Measurements from ENCODE around the gene DHRS2.

Gene DHRS2

GRCh38 chr14:23660290-23661226, 24.4 kb downstream of the DHRS2 start:
- TF ChIP-seq GLIS3 (CRISPR knock-in tag; IDR thresholded peaks at IDR 0.05): no peak
- no peak for TF ChIP-seq SNAI2 (CRISPR knock-in tag; IDR thresholded peaks at IDR 0.05)
- no peak for TF ChIP-seq ARNTL (CRISPR knock-in tag; IDR thresholded peaks at IDR 0.05; ENCODE audit: borderline replicate concordance, low read depth)
- TF ChIP-seq, protein P1, sequence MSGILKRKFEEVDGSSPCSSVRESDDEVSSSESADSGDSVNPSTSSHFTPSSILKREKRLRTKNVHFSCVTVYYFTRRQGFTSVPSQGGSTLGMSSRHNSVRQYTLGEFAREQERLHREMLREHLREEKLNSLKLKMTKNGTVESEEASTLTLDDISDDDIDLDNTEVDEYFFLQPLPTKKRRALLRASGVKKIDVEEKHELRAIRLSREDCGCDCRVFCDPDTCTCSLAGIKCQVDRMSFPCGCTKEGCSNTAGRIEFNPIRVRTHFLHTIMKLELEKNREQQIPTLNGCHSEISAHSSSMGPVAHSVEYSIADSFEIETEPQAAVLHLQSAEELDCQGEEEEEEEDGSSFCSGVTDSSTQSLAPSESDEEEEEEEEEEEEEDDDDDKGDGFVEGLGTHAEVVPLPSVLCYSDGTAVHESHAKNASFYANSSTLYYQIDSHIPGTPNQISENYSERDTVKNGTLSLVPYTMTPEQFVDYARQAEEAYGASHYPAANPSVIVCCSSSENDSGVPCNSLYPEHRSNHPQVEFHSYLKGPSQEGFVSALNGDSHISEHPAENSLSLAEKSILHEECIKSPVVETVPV (CRISPR knock-in tag; IDR thresholded peaks at IDR 0.05): no peak
- no peak for TF ChIP-seq ZFP3 (CRISPR knock-in tag; IDR thresholded peaks at IDR 0.05)
- TF ChIP-seq BACH2 (CRISPR knock-in tag; IDR thresholded peaks at IDR 0.05; ENCODE audit: borderline replicate concordance): no peak
- TF ChIP-seq PPARA (CRISPR knock-in tag; IDR thresholded peaks at IDR 0.05; ENCODE audit: borderline replicate concordance): no peak
- TF ChIP-seq ISL1 (CRISPR knock-in tag; IDR thresholded peaks at IDR 0.05): no peak
- TF ChIP-seq, protein P2, sequence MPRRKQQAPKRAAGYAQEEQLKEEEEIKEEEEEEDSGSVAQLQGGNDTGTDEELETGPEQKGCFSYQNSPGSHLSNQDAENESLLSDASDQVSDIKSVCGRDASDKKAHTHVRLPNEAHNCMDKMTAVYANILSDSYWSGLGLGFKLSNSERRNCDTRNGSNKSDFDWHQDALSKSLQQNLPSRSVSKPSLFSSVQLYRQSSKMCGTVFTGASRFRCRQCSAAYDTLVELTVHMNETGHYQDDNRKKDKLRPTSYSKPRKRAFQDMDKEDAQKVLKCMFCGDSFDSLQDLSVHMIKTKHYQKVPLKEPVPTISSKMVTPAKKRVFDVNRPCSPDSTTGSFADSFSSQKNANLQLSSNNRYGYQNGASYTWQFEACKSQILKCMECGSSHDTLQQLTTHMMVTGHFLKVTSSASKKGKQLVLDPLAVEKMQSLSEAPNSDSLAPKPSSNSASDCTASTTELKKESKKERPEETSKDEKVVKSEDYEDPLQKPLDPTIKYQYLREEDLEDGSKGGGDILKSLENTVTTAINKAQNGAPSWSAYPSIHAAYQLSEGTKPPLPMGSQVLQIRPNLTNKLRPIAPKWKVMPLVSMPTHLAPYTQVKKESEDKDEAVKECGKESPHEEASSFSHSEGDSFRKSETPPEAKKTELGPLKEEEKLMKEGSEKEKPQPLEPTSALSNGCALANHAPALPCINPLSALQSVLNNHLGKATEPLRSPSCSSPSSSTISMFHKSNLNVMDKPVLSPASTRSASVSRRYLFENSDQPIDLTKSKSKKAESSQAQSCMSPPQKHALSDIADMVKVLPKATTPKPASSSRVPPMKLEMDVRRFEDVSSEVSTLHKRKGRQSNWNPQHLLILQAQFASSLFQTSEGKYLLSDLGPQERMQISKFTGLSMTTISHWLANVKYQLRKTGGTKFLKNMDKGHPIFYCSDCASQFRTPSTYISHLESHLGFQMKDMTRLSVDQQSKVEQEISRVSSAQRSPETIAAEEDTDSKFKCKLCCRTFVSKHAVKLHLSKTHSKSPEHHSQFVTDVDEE (CRISPR knock-in tag; IDR thresholded peaks at IDR 0.05): no peak
- no peak for TF ChIP-seq TCF4 (CRISPR knock-in tag; IDR thresholded peaks at IDR 0.05; ENCODE audit: borderline replicate concordance)
- TF ChIP-seq CSDC2 (CRISPR knock-in tag; IDR thresholded peaks at IDR 0.05): no peak
- TF ChIP-seq, protein P3, sequence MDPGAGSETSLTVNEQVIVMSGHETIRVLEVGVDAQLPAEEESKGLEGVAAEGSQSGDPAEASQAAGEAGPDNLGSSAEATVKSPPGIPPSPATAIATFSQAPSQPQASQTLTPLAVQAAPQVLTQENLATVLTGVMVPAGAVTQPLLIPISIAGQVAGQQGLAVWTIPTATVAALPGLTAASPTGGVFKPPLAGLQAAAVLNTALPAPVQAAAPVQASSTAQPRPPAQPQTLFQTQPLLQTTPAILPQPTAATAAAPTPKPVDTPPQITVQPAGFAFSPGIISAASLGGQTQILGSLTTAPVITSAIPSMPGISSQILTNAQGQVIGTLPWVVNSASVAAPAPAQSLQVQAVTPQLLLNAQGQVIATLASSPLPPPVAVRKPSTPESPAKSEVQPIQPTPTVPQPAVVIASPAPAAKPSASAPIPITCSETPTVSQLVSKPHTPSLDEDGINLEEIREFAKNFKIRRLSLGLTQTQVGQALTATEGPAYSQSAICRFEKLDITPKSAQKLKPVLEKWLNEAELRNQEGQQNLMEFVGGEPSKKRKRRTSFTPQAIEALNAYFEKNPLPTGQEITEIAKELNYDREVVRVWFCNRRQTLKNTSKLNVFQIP (CRISPR knock-in tag; IDR thresholded peaks at IDR 0.05; ENCODE audit: borderline replicate concordance, low read depth): no peak
- no peak for ATAC-seq

GRCh38 chr14:23661542-23661941, 25.4 kb downstream of the DHRS2 start:
- TF ChIP-seq GLIS3 (CRISPR knock-in tag; IDR thresholded peaks at IDR 0.05) (no peak), RARB (CRISPR knock-in tag; IDR thresholded peaks at IDR 0.05) (no peak), TOX (CRISPR knock-in tag; IDR thresholded peaks at IDR 0.05; ENCODE audit: borderline replicate concordance) (no peak), ISL1 (CRISPR knock-in tag; IDR thresholded peaks at IDR 0.05) (no peak), CSDC2 (CRISPR knock-in tag; IDR thresholded peaks at IDR 0.05) (no peak), ZC3H10 (CRISPR knock-in tag; IDR thresholded peaks at IDR 0.05) (no peak)
- TF ChIP-seq, protein P4, sequence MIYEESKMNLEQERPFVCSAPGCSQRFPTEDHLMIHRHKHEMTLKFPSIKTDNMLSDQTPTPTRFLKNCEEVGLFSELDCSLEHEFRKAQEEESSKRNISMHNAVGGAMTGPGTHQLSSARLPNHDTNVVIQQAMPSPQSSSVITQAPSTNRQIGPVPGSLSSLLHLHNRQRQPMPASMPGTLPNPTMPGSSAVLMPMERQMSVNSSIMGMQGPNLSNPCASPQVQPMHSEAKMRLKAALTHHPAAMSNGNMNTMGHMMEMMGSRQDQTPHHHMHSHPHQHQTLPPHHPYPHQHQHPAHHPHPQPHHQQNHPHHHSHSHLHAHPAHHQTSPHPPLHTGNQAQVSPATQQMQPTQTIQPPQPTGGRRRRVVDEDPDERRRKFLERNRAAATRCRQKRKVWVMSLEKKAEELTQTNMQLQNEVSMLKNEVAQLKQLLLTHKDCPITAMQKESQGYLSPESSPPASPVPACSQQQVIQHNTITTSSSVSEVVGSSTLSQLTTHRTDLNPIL (CRISPR knock-in tag; IDR thresholded peaks at IDR 0.05; ENCODE audit: low read depth): no peak
- ATAC-seq: no peak

DNA sequence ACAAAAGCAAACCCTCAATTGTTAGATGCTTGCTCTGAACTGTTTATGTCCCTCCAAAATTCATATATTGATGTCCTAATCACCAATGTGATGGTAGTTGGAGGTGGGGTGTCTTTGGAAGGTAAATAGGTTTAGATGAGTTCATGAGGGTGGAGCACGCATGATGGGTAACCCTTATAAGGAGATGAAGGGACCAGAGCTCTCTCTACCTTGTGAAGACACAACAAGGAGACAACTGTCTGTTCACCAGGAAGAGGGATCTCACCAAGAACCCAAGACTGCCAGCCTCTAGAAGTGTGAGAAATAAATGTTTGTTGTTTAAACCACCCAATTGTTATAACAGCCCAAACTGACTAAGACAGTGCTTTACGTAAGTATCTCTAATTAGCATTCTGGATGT, 27.0 kb downstream of the DHRS2 start:
- TF ChIP-seq, protein P2 (CRISPR knock-in tag; IDR thresholded peaks at IDR 0.05): no peak
- TF ChIP-seq, protein P4 (CRISPR knock-in tag; IDR thresholded peaks at IDR 0.05; ENCODE audit: low read depth): no peak
- TF ChIP-seq OSR1 (CRISPR knock-in tag; IDR thresholded peaks at IDR 0.05): no peak
- TF ChIP-seq TOX (CRISPR knock-in tag; IDR thresholded peaks at IDR 0.05; ENCODE audit: borderline replicate concordance): no peak
- TF ChIP-seq ZNF565 (CRISPR knock-in tag; conservative IDR thresholded peaks at IDR 0.05; ENCODE audit: low read depth): no peak
- TF ChIP-seq, protein P5, sequence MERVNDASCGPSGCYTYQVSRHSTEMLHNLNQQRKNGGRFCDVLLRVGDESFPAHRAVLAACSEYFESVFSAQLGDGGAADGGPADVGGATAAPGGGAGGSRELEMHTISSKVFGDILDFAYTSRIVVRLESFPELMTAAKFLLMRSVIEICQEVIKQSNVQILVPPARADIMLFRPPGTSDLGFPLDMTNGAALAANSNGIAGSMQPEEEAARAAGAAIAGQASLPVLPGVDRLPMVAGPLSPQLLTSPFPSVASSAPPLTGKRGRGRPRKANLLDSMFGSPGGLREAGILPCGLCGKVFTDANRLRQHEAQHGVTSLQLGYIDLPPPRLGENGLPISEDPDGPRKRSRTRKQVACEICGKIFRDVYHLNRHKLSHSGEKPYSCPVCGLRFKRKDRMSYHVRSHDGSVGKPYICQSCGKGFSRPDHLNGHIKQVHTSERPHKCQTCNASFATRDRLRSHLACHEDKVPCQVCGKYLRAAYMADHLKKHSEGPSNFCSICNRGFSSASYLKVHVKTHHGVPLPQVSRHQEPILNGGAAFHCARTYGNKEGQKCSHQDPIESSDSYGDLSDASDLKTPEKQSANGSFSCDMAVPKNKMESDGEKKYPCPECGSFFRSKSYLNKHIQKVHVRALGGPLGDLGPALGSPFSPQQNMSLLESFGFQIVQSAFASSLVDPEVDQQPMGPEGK (CRISPR knock-in tag; IDR thresholded peaks at IDR 0.05; ENCODE audit: borderline replicate concordance): no peak
- TF ChIP-seq, protein P1 (CRISPR knock-in tag; IDR thresholded peaks at IDR 0.05): no peak
- TF ChIP-seq ISL1 (CRISPR knock-in tag; IDR thresholded peaks at IDR 0.05): no peak
- no peak for TF ChIP-seq PPARA (CRISPR knock-in tag; IDR thresholded peaks at IDR 0.05; ENCODE audit: borderline replicate concordance)
- no peak for TF ChIP-seq SNAI2 (CRISPR knock-in tag; IDR thresholded peaks at IDR 0.05)
- TF ChIP-seq ZNF70 (CRISPR knock-in tag; IDR thresholded peaks at IDR 0.05): no peak
- no peak for ATAC-seq

Measured in SK-N-SH treated with all-trans-retinoic acid at 6 μM for 48 hours (cell line).